HCT116 (cell line): Measurements from ENCODE around the gene PSMC2. TPM values are rescaled to one million over a fixed set of nuclear protein-coding genes. Genes with fewer than 3 reads are reported as not detected.

ENCODE experiments used
- ATAC-seq: fragments of 200-7000 bp; cut with Tn5 transposase; 2 replicates; pipeline ENCODE4 v1.9.1; 2020; ENCODE audit warnings: mild to moderate bottlenecking, moderate library complexity
- BruUV-seq: library from RNA; stranded (reverse); fragments of 400-500 nt; replicated peaks from 2 replicates; lab custom pipeline; 2021; lab: Mats Ljungman, UMichigan
- CTCF ChIA-PET: fragments of 300-600 bp; sonication (Branson Sonifier 250); formaldehyde crosslinking; loops from one replicate; lab custom pipeline; 2021; ENCODE audit warnings: antibody characterized with exemption; lab: Charles Lee
- POLR2A ChIA-PET: fragments of 300-600, 350-600 bp; sonication (Branson Sonifier 250); formaldehyde crosslinking; loops from one replicate; lab custom pipeline; 2021; ENCODE audit warnings: antibody characterized with exemption; lab: Charles Lee
- RAD21 ChIA-PET, 2 experiments: fragments of 300-600 bp; sonication (Branson Sonifier 250); formaldehyde crosslinking; loops; one replicate each; lab custom pipeline; 2023; ENCODE audit warnings: low total read pairs in 2 of 2; ENCODE audit not compliant: uncharacterized antibody in 2 of 2, unreplicated experiment in 2 of 2, low non-redundant PET in 1 of 2; lab: Charles Lee
- DNase-seq: peaks from one replicate; pipeline ENCODE4 v3.0.0-alpha.2; 2010; ENCODE audit warnings: low read depth, low spot score
- H2AFZ ChIP-seq: fragments of 200-600 bp; shearing (Covaris generic), sonication (generic); 2 replicates; pipeline ENCODE4 v1.6.1; 2017; ENCODE audit warnings: low read depth, mixed run types, mixed read lengths, antibody characterized with exemption, low read length; ENCODE audit not compliant: poor library complexity, severe bottlenecking
- H3K27ac ChIP-seq: 2 replicates; pipeline ENCODE4 v1.5.1; 2012; ENCODE audit warnings: low read depth, low read length
- H3K27me3 ChIP-seq: fragments of 200-600 bp; sonication (generic); 2 replicates; pipeline ENCODE4 v1.6.1; 2016; ENCODE audit warnings: mixed run types, low read length, mixed read lengths; ENCODE audit not compliant: insufficient read depth
- H3K36me3 ChIP-seq, 2 experiments: fragments of 200-500 bp in 1 of 2; fragments of 200-600 bp in 1 of 2; sonication (Bioruptor generic) in 1 of 2; sonication (generic) in 1 of 2; 2 replicates each; pipeline versions ENCODE4 v1.5.1 to v1.6.1; 2014 to 2016; ENCODE audit warnings: low read length in 2 of 2, inconsistent platforms in 1 of 2, mixed read lengths in 1 of 2, mixed run types in 1 of 2; ENCODE audit not compliant: insufficient read depth in 2 of 2, control insufficient read depth in 1 of 2
- H3K4me1 ChIP-seq, 2 experiments: fragments of 200-600 bp in 1 of 2; sonication (generic) in 1 of 2; 2 replicates each; pipeline versions ENCODE4 v1.5.1 to v1.6.1; 2012 to 2017; ENCODE audit warnings: low read length in 2 of 2, inconsistent platforms in 1 of 2, mild to moderate bottlenecking in 1 of 2, mixed read lengths in 1 of 2, mixed run types in 1 of 2, moderate library complexity in 1 of 2; ENCODE audit not compliant: insufficient read depth in 2 of 2, control insufficient read depth in 1 of 2
- H3K4me2 ChIP-seq: fragments of 200-600 bp; sonication (generic); 2 replicates; pipeline ENCODE4 v1.6.1; 2017; ENCODE audit warnings: mixed run types, low read length, mixed read lengths
- H3K4me3 ChIP-seq, 2 experiments: fragments of 200-600 bp in 1 of 2; sonication (generic) in 1 of 2; replicated peaks in 1 of 2; 2 replicates each; pipeline ENCODE4 v1.5.1; 2011 to 2016; ENCODE audit warnings: low read length in 2 of 2, control low read depth in 1 of 2, low read depth in 1 of 2, mild to moderate bottlenecking in 1 of 2, mixed read lengths in 1 of 2, mixed run types in 1 of 2
- H3K79me2 ChIP-seq: fragments of 200-600 bp; sonication (generic); 2 replicates; pipeline ENCODE4 v1.6.1; 2017; ENCODE audit warnings: mild to moderate bottlenecking, mixed run types, low read length, moderate library complexity, mixed read lengths; ENCODE audit not compliant: insufficient read depth
- H3K9ac ChIP-seq: fragments of 200-600 bp; sonication (generic); 2 replicates; pipeline ENCODE4 v1.6.1; 2016; ENCODE audit warnings: low read length, mixed read lengths
- H3K9me2 ChIP-seq: fragments of 200-600 bp; sonication (generic), shearing (Covaris generic); 2 replicates; pipeline ENCODE4 v1.6.1; 2017; ENCODE audit warnings: mixed run types, mild to moderate bottlenecking, moderate library complexity; ENCODE audit not compliant: insufficient read depth
- H3K9me3 ChIP-seq, 2 experiments: fragments of 200-500 bp in 1 of 2; fragments of 200-600 bp in 1 of 2; sonication (Bioruptor generic) in 1 of 2; sonication (generic) in 1 of 2; 2 replicates each; pipeline ENCODE4 v1.6.1; 2014 to 2017; ENCODE audit warnings: low read length in 2 of 2, mixed read lengths in 2 of 2, inconsistent platforms in 1 of 2, low read depth in 1 of 2, mild to moderate bottlenecking in 1 of 2, mixed run types in 1 of 2, moderate library complexity in 1 of 2; ENCODE audit not compliant: control insufficient read depth in 1 of 2, insufficient read depth in 1 of 2
- H4K20me1 ChIP-seq: fragments of 200-600 bp; sonication (generic), shearing (Covaris generic); 2 replicates; pipeline ENCODE4 v1.6.1; 2017; ENCODE audit warnings: mixed run types, mild to moderate bottlenecking, moderate library complexity; ENCODE audit not compliant: insufficient read depth
- CEBPB ChIP-seq: IDR thresholded peaks from 2 replicates; pipeline ENCODE4 v1.6.1; 2012; ENCODE audit warnings: low read depth
- FOSL1 ChIP-seq: IDR thresholded peaks from 2 replicates; pipeline ENCODE4 v1.6.1; 2012; ENCODE audit warnings: low read depth
- JUND ChIP-seq: IDR thresholded peaks from 2 replicates; pipeline ENCODE4 v1.6.1; 2012
- POLR2A ChIP-seq: IDR thresholded peaks from 2 replicates; pipeline ENCODE4 v1.7.0; 2011; ENCODE audit warnings: borderline replicate concordance; ENCODE audit not compliant: insufficient read depth, insufficient read length; ENCODE audit errors: extremely low read depth
- ZBTB33 ChIP-seq: IDR thresholded peaks from 2 replicates; pipeline ENCODE4 v1.6.1; 2011; ENCODE audit warnings: mild to moderate bottlenecking, low read length, moderate library complexity; ENCODE audit not compliant: insufficient replicate concordance; ENCODE audit errors: extremely low read depth
- ZFX ChIP-seq: fragments of 450-650 bp; IDR thresholded peaks from 2 replicates; pipeline ENCODE4 v1.6.1; 2017
- intact Hi-C: fragments of 100-400 bp; cut with micrococcal nuclease; formaldehyde crosslinking; loops from 2 replicates; pipeline ENCODE4 v1.10.0; 2022
- total RNA-seq: library from RNA; stranded (reverse); gene quantifications from one replicate; pipeline ENCODE4 v1.2.1, GENCODE V29; 2021; ENCODE audit not compliant: unreplicated experiment
- TF ChIP-seq, protein P1 (sequence below), 3 experiments: fragments of 200-600 bp in 1 of 3; sonication (generic) in 1 of 3; IDR thresholded peaks in 2 of 3; conservative IDR thresholded peaks in 1 of 3; 2 replicates each; pipeline ENCODE4 v1.5.1; 2012 to 2017; ENCODE audit warnings: low read depth in 2 of 3, low read length in 2 of 3, antibody characterized with exemption in 1 of 3, borderline replicate concordance in 1 of 3, control low read depth in 1 of 3, mild to moderate bottlenecking in 1 of 3, mixed read lengths in 1 of 3, mixed run types in 1 of 3, moderate library complexity in 1 of 3; ENCODE audit not compliant: insufficient read depth in 1 of 3

PSMC2 gene
- total RNA-seq, 1 experiment from 2014 or later: 121 TPM

DNA sequence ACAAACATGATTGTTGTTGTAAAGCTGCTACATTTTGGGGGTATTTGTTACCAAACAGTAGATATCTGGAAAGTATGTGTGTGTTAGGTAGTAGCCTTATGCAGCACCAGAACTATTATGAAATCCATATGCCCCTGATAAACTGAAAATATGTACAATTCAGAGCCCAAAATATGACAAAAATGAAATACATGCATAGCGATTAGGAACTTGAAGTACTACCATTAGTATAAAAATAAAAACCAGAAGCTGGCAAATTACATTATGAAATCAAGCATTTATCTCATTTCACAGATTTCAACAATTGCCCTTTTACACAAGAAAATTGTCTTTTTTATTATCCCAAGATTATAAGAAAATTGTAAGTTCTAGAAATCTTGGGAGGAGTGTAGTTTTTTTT, 64.7 kb downstream of the PSMC2 start:
- BruUV-seq: no TSS peak
- no peak for ATAC-seq
- Histone ChIP-seq H3K9me2 (no peaks in the 10 kb centered on the region), H3K27ac (no peak overlapping the region), H3K36me3 (no peaks in the 10 kb centered on the region), H3K79me2 (no peaks in the 10 kb centered on the region), H4K20me1 (no peaks in the 10 kb centered on the region), H3K9ac (no peak overlapping the region), H3K4me3 (no peak overlapping the region), H3K4me2 (no peak overlapping the region), H3K9me3 (no peaks in the 10 kb centered on the region), H3K27me3 (0 out of 2 replicates have a peak, but pooled peaks cover 4% of the 10 kb centered on the region), H2AFZ (no peak overlapping the region), H3K4me1 (no peaks in the 10 kb centered on the region)
- TF ChIP-seq FOSL1 (no peak), CEBPB (no peak), POLR2A (no peak), ZBTB33 (no peak), ZFX (no peak), JUND (no peak)
- TF ChIP-seq, protein P1, sequence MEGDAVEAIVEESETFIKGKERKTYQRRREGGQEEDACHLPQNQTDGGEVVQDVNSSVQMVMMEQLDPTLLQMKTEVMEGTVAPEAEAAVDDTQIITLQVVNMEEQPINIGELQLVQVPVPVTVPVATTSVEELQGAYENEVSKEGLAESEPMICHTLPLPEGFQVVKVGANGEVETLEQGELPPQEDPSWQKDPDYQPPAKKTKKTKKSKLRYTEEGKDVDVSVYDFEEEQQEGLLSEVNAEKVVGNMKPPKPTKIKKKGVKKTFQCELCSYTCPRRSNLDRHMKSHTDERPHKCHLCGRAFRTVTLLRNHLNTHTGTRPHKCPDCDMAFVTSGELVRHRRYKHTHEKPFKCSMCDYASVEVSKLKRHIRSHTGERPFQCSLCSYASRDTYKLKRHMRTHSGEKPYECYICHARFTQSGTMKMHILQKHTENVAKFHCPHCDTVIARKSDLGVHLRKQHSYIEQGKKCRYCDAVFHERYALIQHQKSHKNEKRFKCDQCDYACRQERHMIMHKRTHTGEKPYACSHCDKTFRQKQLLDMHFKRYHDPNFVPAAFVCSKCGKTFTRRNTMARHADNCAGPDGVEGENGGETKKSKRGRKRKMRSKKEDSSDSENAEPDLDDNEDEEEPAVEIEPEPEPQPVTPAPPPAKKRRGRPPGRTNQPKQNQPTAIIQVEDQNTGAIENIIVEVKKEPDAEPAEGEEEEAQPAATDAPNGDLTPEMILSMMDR (IDR thresholded peaks at IDR 0.05 in 2 of 3, conservative IDR thresholded peaks at IDR 0.05 in 1 of 3; ENCODE audit: borderline replicate concordance in 1 of 3, insufficient read depth in 1 of 3, low read depth in 2 of 3, low read length in 2 of 3): no peak
- CTCF ChIA-PET: no interaction called here
- RAD21 ChIA-PET: no interaction called here
- intact Hi-C loops: no loop called here
- no peak for DNase-seq
- POLR2A ChIA-PET: no interaction called here
